Transverse colon (tissue), 4 donors: ENCODE results near the gene MPPED1.

Experiments used
- CTCF ChIP-seq, 5 experiments: fragments of 200-600 bp in 3 of 5; fragments of 450-650 bp in 2 of 5; sonication (generic) in 3 of 5; IDR thresholded peaks; 1 replicate in 2 of 5; 2 replicates in 3 of 5; pipeline ENCODE4 v1.5.1; 2016 to 2017; ENCODE audit warnings: antibody characterized with exemption in 5 of 5, inconsistent platforms in 3 of 5, mild to moderate bottlenecking in 2 of 5, moderate library complexity in 1 of 5
- EP300 ChIP-seq: sonication (generic); formaldehyde crosslinking; IDR thresholded peaks from one replicate; pipeline ENCODE4 v1.6.1; 2017; ENCODE audit warnings: antibody characterized with exemption, low read depth
- POLR2A ChIP-seq: fragments of 450-650 bp; IDR thresholded peaks from one replicate; pipeline ENCODE4 v1.6.1; 2016; ENCODE audit warnings: antibody characterized with exemption, mild to moderate bottlenecking, moderate library complexity
- POLR2AphosphoS5 ChIP-seq, 3 donors: sonication (generic); formaldehyde crosslinking; IDR thresholded peaks; one replicate each; pipeline ENCODE4 v1.6.1; 2016; ENCODE audit warnings: antibody characterized with exemption in 3 of 3

DNA sequence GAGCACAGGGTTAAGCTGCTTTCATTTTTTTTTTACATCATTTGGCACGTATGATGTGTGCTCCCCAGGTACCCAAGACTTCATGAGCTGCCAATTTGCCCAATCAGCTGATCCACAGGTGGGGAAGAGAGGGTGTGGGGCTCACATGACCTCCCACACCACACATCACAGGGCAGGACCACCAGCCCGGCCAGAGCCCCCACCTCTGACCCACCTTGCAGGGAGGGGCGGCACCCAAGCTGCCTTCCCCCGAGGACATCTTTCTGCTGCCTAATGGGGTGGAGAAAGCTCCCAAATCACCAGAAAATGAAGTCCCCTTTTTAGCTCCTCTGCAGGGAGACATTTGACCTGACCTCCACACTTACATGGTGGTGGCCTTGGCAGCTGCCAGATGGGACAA lies 119.8 kb downstream of the MPPED1 start:
- no peak for TF ChIP-seq CTCF (IDR thresholded peaks at IDR 0.05)
- TF ChIP-seq POLR2A = no peak
- no peak for TF ChIP-seq POLR2AphosphoS5 (IDR thresholded peaks at IDR 0.05)
- TF ChIP-seq EP300 = no peak
